ENCODE data around the gene RBM15B. TPM values are rescaled to one million over a fixed set of nuclear protein-coding genes. Genes with fewer than 3 reads are reported as not detected.
A peak's percentile ranks its signal among the peaks of the same experiment; 100 is the strongest.

Gene RBM15B
- total RNA-seq, 4 donors from 2014 or later = 26.3 to 35.3 (median 27.0) TPM

DNA sequence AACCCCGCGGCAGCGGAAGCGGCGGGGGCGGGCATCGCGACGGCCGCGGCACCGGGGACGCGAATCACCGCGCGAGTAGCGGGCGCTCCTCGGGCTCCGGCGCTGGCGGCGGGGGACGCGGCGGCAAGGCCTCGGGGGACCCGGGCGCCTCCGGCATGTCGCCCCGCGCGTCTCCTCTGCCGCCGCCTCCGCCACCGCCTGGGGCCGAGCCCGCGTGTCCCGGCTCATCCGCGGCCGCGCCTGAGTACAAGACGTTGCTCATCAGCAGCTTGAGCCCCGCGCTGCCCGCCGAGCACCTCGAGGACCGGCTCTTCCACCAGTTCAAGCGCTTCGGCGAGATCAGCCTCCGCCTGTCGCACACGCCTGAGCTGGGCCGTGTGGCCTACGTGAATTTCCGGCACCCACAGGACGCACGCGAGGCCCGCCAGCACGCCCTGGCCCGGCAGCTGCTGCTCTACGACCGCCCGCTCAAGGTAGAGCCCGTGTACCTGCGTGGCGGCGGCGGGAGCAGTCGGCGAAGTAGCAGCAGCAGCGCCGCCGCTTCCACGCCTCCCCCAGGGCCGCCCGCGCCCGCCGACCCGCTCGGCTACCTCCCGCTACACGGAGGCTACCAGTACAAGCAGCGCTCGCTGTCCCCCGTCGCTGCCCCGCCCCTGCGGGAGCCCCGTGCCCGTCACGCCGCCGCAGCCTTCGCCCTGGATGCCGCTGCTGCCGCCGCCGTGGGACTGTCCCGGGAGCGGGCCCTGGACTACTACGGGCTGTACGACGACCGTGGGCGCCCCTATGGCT lies 675 bp downstream of the RBM15B start:
- H3K27me3 ChIP-seq = no peaks in the 10 kb centered on the region
- peaks cover 60 to 94% (median 73%) of the 10 kb centered on the region in 3 donors for H3K4me1 ChIP-seq
- no peak for DNase-seq
- intact Hi-C loops (cut with DNase I) = loop anchor here (5.0 to 10.0 kb wide), 2 partner anchors 106 to 293 kb away; no protein-coding TSS in a partner anchor
- H3K27ac ChIP-seq = peak overlapping the region; percentile 76 to 99 (median 97)
- TF ChIP-seq, protein P1, sequence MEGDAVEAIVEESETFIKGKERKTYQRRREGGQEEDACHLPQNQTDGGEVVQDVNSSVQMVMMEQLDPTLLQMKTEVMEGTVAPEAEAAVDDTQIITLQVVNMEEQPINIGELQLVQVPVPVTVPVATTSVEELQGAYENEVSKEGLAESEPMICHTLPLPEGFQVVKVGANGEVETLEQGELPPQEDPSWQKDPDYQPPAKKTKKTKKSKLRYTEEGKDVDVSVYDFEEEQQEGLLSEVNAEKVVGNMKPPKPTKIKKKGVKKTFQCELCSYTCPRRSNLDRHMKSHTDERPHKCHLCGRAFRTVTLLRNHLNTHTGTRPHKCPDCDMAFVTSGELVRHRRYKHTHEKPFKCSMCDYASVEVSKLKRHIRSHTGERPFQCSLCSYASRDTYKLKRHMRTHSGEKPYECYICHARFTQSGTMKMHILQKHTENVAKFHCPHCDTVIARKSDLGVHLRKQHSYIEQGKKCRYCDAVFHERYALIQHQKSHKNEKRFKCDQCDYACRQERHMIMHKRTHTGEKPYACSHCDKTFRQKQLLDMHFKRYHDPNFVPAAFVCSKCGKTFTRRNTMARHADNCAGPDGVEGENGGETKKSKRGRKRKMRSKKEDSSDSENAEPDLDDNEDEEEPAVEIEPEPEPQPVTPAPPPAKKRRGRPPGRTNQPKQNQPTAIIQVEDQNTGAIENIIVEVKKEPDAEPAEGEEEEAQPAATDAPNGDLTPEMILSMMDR (IDR thresholded peaks at IDR 0.05) = no peak
- TF ChIP-seq POLR2A (IDR thresholded peaks at IDR 0.05) = no peak
- WGBS, 2 donors = 0% methylated on average over 1 of the region's 115 CpGs; no CpG with 5 or more reads in 1 of the 2 donors
- peak overlapping the region; percentile 64 to 96 (median 88) for H3K4me3 ChIP-seq
- no peaks in the 10 kb centered on the region for H3K9me3 ChIP-seq
- peaks cover 20 to 71% (median 36%) of the 10 kb centered on the region in 3 donors for H3K36me3 ChIP-seq

DNA sequence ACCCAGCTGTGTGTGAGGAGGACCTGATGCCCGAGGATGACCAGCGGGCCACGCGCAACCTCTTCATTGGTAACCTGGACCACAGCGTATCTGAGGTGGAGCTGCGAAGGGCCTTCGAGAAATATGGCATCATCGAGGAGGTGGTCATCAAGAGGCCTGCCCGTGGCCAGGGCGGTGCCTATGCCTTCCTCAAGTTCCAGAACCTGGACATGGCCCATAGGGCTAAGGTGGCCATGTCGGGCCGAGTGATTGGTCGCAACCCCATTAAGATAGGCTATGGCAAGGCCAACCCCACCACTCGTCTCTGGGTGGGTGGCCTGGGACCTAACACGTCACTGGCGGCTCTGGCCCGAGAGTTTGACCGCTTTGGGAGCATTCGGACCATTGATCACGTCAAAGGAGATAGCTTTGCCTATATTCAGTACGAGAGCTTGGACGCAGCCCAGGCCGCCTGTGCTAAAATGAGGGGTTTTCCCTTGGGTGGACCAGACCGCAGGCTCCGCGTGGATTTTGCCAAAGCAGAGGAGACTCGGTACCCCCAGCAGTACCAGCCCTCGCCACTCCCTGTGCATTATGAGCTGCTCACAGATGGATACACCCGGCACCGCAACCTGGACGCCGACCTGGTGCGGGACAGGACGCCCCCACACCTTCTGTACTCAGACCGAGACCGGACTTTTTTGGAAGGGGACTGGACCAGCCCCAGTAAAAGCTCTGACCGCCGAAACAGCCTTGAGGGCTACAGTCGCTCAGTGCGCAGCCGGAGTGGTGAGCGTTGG lies 1.5 kb downstream of the RBM15B start:
- WGBS, 2 donors = 89 to 100% methylated on average over 1 to 7 of the region's 42 CpGs
- Histone ChIP-seq H3K36me3 (peaks cover 20 to 73% (median 39%) of the 10 kb centered on the region in 3 donors), H3K27ac (peak overlapping the region; percentile 76 to 99 (median 97)), H3K27me3 (no peaks in the 10 kb centered on the region), H3K9me3 (no peaks in the 10 kb centered on the region), H3K4me3 (peak overlapping the region; percentile 64 to 96 (median 88)), H3K4me1 (peaks cover 53 to 94% (median 68%) of the 10 kb centered on the region in 3 donors)
- no peak for TF ChIP-seq POLR2A (IDR thresholded peaks at IDR 0.05)
- TF ChIP-seq, protein P1 (IDR thresholded peaks at IDR 0.05) = no peak
- intact Hi-C loops (cut with DNase I) = loop anchor here (5.0 to 10.0 kb wide), 2 partner anchors 105 to 292 kb away; no protein-coding TSS in a partner anchor
- DNase-seq = no peak

GRCh38 chr3:51393134-51393495 lies 2.0 kb downstream of the RBM15B start:
- Histone ChIP-seq H3K9me3 (no peaks in the 10 kb centered on the region), H3K4me3 (peak overlapping the region in 1 of 4 donors; percentile 92), H3K36me3 (peaks cover 20 to 73% (median 39%) of the 10 kb centered on the region in 3 donors), H3K4me1 (peaks cover 47 to 89% (median 62%) of the 10 kb centered on the region in 3 donors), H3K27me3 (no peaks in the 10 kb centered on the region), H3K27ac (no peak overlapping the region)
- intact Hi-C loops (cut with DNase I) = loop anchor here (5.0 to 10.0 kb wide), 2 partner anchors 104 to 292 kb away; no protein-coding TSS in a partner anchor
- TF ChIP-seq, protein P1 (IDR thresholded peaks at IDR 0.05) = no peak
- no peak for TF ChIP-seq POLR2A (IDR thresholded peaks at IDR 0.05)
- WGBS, 2 donors = 91 to 96% methylated on average over 7 to 13 of the region's 17 CpGs
- no peak for DNase-seq

DNA sequence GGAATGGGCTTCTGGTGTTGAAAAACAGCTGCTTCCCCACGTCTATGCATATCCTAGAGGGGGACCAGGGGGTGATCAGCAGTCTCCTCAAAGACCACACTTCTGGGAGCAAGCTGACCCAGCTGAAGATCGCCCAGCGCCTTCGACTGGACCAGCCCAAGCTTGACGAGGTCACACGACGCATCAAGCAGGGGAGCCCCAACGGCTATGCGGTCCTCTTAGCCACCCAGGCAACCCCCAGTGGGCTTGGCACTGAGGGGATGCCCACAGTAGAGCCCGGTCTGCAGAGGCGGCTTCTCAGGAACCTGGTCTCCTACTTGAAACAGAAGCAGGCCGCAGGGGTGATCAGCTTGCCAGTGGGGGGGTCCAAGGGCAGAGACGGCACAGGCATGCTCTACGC lies 2.5 kb downstream of the RBM15B start:
- TF ChIP-seq, protein P1 (IDR thresholded peaks at IDR 0.05) = no peak
- TF ChIP-seq POLR2A (IDR thresholded peaks at IDR 0.05) = no peak
- WGBS, 2 donors = 82 to 83% methylated on average over 2 to 11 of the region's 14 CpGs

More for the DNA sequence above, 2.5 kb downstream of the RBM15B start:
- Histone ChIP-seq H3K27me3 (no peaks in the 10 kb centered on the region), H3K4me1 (peaks cover 42 to 85% (median 57%) of the 10 kb centered on the region in 3 donors), H3K4me3 (no peak overlapping the region), H3K36me3 (peaks cover 20 to 73% (median 39%) of the 10 kb centered on the region in 3 donors), H3K9me3 (no peaks in the 10 kb centered on the region), H3K27ac (no peak overlapping the region)
- intact Hi-C loops (cut with DNase I) = loop anchor here (5.0 to 10.0 kb wide), 2 partner anchors 104 to 291 kb away; no protein-coding TSS in a partner anchor
- no peak for DNase-seq

Measured in esophagus squamous epithelium (tissue), 5 donors.